KG1 (cell line): Measurements from ENCODE around the gene SDHAF1.
A peak's percentile ranks its signal among the peaks of the same experiment; 100 is the strongest.
"Not testable (repeated sequence)": the region's sequence is repeated elsewhere in the genome, so short reads cannot be mapped to it uniquely, and the experiment has no call there.

Source experiments
- DNase-seq: peaks from one replicate; lab custom pipeline; 2025; lab: John Stamatoyannopoulos, UW

SDHAF1 gene, protein sequence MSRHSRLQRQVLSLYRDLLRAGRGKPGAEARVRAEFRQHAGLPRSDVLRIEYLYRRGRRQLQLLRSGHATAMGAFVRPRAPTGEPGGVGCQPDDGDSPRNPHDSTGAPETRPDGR

DNA sequence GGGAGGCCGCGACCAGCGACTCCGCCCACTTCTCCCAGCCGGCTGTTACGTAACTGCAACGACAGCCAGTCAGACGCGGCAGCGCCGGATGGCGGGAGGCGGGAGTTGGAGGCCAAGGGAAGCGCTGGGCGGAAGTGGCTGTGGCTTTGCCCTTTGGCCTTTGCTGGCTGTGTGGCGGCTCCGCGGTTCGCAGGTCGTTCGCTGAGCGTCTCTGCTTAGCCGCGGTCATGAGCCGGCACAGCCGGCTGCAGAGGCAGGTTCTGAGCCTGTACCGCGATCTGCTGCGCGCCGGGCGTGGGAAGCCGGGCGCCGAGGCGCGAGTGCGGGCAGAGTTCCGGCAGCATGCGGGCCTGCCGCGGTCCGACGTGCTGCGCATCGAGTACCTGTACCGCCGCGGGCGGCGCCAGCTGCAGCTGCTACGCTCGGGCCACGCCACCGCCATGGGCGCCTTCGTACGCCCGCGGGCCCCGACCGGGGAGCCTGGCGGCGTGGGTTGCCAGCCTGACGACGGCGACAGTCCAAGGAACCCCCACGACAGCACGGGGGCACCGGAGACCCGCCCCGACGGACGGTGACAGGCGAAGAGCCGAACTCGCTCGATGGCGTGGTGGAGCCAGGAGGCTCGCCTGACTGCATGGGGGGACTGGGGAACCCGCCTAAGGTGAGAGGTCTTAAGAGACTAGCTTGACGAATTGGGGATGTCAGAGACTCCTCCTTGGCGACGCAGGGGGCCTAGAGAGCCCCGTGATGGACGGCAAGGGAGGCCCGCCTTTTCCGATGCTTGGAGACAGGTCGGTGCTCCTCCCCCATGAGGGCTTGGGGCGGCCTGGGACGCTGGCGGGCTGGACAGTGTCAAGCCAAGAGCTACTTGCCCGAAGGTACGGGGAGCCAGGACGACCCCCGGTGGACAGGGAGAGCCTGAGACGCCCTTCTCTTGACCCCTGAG, at the start of gene SDHAF1:
TSS of gene SDHAF1 (plus strand) at position 141 of the 946 bp plus-strand sequence. CDS start at position 228, 87 bp downstream.
- peak; percentile 84 for DNase-seq

DNA sequence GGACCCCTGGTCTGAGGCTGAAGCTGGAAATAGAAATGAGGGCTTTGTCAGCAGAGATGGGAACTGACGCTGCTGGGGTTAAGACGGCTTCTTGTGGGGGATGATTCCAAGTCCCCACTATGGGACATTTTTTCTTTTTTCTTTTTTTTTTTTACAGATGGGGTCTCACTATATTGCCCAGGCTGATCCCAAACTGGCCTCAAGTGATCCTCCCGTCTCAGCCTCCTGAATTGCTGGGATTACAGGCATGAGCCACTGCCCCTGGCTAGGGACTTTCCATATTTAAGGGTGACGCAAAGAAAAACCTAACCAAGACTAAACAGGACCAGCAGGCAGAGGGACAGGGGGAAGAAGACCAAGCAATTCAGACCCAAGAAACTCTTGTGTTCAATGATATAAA, 48.8 kb upstream of the SDHAF1 start:
- DNase-seq, result no peak

DNA sequence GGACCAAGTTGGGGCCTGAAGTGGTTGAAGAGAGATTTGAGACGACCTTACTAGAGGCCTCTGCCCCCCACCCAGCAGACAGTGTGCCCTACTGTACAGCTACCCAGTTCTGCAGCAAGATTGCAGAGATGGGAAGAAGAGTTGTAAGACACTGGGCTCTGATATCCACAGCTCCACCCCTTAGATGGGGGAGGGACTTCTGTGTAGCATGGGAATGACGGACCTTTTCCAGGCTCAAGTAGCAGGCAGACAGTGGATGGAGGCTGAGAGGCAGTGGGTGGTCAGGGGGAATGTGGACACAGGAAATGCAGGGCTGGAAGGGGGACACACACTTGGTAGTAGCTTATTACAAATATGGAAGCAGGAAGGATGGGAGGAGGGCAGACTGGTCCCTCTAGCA, 45.9 kb upstream of the SDHAF1 start:
- no peak for DNase-seq

DNA sequence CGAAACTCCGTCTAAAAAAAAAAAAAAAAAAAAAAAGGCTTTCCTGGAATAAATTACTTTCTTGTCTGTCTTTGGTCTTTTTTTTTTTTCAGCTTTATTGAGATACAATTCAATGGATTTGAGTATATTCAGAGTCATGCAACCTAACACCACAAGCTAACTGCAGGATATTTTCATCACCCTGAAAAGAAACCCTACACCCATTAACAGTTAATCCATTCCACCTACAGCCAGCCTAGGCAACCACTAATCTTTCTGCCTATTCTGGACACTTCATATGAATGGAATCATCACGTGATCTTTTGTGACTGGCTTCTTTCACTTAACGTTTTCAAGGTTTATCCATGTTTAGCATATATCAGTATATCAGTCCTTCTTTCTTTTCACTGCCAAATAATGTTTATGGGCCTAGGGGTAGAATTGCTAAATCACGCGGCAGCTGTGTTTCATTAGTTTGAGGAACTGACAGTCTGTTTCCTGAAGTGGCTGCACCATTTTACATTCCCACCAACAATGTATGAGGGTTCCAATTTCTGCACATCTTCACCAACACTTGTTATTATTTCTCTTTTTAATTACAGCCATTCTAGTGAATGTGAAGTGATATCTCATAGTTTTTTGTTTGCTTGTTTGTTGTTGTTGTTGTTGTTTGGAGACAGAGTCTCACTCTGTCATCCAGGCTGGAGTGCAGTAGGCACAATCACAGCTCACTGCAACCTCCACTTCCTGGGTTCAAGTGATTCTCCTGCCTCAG, 38.9 kb upstream of the SDHAF1 start:
- no peak for DNase-seq

DNA sequence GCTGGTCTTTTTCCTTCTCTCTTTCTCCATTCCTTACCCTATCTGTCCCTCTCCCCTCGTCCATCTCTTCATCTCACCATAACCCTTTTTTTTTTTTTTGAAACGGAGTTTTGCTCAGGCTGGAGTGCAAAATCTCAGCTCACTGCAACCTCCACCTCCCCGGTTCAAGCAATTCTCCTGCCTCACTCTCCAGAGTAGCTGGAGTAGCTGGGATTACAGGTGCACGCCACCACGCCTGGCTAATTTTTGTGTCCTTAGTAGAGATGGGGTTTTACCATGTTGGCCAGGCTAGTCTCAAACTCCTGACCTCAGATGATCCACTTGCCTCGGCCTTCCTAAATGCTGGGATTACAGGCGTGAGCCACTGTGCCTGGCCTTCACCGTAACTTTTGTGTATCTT, 37.6 kb upstream of the SDHAF1 start:
- not testable (repeated sequence) for DNase-seq

DNA sequence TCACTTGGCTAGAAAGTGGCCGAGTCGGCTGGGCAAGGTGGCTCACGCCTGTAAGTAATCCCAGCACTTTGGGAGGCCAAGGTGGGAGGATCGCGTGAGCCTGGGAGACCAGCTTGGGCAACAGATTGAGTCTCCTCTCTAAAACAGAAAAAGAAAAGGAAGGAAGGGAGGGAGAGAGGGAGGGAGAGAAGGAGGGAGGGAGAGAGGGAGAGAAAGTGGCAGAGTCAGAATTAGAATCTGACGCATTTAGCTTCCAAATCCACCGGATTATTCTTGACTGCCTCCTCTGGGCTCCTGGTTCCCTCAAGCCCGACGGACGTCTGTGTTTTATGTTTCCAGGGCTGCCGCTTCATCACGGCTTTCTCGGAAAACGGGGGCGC, 36.3 kb upstream of the SDHAF1 start:
- no peak for DNase-seq

DNA sequence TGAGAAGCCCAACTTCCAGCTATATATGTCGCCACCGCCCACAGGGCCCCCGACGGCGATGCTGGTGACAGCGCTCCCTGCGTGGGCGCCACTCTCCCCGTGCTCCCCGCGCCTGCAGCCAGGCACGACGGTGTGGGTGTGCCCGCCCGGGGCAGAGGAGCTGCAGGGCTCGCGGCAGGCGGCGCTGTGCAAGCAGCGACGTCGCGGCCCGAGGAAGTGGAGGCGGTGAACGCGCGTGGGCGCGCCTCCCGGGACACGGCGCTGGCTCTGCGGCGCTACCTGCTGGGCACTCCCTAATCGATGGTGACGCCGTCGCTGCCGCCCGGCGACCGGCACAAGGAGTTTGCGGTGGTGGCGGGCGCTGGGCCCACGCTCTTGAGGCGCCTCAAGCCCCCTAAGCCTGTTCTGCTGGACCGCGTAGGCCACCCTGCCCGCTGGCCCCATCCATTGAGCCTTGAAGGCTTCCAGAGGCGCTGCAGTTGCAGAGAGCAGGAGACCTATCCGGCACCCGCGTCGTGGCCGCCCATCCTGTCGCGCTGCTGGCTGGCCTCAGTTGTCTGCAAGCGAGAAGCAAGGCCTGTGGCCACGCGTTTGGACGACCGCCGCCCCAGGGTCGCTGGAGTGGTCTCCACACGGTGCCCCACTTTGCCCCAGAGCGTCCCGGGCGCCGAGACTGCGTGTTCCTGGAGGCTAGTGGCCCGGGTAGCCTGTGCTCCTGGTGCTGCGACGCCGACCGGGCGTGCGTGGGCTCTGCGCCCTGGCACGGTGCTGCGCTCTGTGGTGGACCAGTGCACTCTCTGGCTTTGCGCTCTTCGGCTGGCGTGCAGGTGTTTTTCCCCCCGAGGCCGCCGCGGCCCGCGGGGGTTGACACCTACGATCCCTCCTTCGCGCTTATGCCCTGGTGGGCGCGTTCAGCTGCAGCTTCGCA, 35.7 kb upstream of the SDHAF1 start:
- no peak for DNase-seq

DNA sequence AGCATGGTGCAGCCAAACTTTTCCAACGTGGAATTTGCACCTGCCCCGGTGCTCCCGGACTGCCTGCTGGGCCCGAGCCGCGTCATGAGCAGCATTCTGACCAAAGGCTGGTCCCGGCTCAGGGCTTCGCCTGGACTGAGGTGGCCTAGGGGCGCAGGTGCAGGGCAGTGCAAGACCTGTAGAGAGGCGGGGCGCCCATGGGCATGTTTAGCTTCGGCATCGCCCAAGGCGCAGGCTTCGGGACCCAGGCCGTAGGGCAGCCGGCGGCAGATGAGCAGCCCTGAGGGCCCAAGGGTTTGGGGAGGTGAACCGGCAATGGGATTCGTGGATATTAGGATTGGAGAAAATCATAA, 35.0 kb upstream of the SDHAF1 start:
- DNase-seq, result no peak

DNA sequence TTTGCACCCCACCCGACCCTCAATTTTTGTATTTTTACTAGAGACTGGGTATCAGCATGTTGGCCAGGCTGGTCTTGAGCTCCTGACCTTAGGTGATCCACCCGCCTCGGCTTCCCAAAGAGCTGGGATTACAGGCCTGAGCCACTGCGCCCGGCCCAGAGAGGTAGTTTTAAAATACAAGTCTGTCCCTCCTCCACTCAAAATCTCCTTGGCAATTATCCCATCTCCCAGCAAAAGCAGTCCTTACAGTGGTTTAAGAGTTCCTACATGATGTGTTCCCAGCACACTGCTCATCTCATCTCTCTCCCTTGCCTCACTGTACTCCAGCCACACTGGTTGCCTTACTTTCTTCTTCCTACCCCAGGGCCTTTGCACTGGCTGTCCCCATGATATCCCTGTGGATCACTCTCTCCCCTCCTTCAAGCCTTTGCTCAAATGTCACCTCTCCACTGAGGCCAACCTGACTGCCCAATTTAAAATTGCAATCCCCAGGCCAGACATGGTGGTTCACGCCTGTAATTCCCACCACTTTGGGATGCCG, 34.5 kb upstream of the SDHAF1 start:
- DNase-seq, result no peak

DNA sequence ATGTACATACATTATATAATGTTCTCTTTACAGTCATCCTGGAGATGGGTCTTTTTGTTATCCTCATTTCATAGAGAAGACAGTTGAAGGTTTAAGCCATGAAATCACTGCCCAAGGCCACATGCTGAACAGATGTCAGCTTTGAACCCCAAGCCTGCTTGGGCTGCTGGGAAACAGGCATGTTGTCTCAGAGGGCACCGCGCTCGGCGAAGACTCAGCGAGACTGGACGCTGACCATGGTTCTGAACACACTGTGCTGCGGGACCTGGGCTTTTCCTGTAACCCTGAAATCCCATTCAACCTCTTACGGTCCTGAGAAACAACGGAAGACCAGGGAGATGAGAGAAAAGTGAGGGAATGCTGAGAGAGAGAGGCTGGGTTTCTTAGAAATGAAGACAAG, 31.5 kb upstream of the SDHAF1 start:
- DNase-seq, result no peak

DNA sequence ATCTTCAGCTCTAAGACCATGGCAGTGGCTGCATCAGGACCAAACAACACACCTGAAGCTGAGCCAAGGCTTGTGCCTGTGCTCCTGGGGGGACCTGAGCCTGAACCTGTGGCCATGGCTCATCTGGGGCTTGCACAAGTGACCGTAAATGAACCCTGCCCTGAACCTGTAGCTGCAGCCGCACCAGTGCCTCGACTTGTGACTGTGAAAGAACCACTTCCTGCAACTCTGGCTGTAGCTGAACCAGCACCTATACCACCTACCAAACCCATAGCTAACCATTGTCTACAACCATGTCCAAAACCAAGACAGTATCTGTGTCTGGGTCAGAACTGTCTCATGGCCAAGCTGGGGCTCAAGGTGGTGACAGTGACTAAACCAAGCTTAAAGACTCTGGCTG, 28.2 kb upstream of the SDHAF1 start:
- DNase-seq, result no peak

DNA sequence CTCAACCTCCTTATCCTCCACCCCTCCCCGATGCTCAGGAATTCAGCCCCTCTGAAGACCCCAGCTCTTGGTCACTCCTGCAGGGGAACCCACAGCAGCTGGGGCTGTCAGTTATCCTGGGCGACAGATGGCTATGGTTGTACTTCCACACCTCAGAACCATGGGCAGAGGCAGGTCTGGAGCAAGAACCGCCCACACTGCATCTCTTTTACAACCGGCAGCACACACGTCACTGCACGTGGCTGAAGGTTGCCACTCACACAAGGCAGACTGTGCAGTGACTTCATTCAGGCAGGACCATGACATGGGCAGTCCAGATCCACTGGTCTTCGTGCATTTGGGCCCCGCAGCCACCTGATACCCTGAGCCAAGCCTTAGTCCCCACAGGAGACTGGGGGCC, 21.5 kb upstream of the SDHAF1 start:
- no peak for DNase-seq

DNA sequence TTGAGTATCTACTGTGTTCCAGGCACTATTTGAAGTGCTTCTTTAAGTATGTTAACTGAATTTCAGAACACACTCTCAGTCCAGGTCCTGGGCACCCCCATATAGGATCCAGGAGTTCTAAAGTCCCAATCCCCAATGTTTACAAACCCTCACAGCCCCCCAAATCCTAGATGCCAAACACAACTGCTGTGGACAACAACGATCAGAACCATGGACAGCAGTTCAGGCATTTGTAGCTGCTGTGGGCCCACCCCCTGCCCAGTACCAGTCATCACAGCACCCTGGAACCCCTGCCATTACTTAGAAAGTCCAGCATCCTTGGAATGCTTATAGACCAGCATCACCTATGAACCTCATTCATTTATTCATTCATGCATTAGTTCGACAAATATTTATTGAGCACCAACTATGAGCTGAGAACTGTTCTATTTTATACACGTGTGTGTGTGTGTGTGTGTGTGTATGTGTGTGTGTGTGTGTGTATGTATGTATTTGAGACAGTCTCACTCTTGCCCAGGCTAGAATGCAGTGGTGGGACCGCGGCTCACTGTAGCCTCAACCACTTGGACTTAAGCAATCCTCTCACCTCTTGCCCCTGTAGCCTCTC, 19.3 kb upstream of the SDHAF1 start:
- no peak for DNase-seq

DNA sequence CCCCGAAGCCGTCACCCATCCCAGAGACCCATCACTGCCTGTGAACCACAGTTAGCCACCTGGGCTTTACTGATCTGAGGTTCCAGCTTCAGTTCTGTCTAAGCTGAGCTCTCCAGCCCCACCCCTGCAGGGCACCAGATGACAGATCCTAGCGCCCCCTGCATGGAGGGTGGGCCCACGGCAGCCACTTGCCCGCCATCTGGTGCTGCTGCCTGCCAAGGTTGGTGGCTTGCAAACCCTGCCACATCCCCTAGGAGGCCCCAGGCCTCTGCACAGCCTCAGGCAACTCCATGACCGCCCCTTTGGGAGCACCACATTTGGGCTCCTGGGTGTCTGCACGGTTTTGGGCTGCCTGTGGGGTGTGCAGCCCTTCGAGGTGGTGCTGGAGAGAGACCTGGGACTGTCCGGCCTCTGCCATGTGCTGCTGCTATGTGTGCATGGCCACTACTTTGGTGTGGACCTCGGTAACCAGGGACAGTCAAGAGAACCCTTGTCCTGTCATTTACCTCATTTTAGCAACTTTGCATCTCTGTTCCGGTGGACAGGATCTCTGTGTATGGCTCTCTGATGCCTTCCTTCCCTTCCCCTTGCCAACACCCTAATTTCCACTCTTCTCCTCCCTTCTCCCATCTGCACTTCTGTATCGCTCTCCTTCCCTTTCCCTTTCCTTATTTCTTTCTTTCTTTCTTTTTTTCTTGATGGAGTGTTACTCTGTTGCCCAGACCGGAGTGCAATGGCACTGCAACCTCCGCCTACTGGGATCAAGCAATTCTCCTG, 17.4 kb upstream of the SDHAF1 start:
- no peak for DNase-seq

DNA sequence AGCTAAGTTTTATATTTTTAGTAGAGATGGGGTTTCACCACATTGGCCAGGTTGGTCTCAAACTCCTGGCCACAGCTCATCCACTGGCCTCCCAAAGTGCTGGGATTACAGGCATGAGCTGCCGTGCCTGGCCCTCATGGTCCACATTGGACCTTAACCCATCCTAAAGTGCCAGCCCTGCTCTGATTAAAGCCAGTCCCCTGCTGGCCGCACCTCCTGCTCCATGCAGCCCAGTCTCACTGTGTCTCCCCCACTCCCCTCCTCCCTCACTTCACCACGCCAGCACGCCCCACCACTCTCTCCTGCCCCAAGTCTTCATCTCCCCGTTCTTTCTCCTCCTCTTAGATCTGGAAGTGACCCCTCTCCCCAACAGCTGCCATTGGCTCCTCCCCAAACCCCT, 16.7 kb upstream of the SDHAF1 start:
- no peak for DNase-seq

DNA sequence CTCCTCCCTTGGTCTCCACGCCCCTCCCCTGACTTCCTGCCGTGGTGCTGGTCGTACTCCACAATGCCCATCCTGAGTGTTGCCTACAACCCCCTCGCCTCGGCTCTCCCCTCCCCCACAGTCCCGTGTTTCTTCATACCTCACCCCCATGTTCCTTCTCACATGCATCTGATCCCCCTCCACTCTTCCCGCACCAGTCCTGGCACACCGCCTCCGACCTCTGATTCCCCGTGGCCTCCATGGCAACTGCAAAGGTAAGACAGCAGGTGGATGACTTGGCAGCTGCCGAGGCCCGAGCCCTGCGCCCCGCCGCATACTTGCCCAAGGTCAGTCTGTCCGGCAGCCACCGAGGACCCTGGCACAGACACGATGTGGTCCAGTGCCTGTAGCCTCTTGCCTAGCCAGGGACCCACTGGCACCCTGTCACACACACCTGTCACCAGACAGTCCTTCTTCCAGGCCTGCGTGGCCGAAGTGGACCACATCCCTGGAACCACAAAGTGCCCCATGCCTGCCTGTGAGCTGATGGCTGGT, 16.1 kb upstream of the SDHAF1 start:
- DNase-seq, result no peak

DNA sequence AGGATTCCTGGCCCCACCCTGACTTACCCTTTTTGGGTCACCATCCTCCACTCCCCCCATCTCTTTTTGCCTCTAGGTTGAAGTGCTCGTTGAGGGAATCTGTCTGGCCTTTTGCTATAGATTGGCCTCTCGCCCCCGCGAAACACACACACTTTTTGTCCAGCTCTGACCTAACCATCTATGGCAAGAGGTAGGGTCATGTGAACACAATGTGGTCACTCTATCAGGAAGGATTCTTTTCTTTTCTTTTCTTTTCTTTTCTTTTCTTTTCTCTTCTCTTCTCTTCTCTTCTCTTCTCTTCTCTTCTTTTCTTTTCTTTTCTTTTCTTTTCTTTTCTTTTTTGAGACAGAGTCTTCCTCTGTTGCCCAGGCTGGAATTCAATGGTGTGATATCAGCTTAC, 14.0 kb upstream of the SDHAF1 start:
- DNase-seq, result not testable (repeated sequence)

DNA sequence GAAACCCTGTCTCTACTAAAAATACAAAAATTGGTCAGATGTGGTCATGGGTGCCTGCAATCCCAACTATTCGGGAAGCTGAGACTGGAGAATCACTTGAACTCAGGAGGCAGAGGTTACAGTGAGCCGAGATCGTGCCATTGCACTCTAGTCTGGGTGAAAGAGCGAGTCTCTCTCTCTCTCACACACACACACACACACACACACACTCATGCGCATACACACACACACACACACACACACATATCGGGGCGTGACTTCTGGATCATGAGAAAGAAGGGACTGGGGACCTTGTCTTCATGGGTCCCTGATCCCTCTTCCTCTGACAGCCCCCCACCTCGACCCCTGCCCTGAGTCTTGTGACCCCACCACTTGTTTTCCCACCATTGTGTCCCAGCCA, 11.8 kb upstream of the SDHAF1 start:
- DNase-seq, result no peak

DNA sequence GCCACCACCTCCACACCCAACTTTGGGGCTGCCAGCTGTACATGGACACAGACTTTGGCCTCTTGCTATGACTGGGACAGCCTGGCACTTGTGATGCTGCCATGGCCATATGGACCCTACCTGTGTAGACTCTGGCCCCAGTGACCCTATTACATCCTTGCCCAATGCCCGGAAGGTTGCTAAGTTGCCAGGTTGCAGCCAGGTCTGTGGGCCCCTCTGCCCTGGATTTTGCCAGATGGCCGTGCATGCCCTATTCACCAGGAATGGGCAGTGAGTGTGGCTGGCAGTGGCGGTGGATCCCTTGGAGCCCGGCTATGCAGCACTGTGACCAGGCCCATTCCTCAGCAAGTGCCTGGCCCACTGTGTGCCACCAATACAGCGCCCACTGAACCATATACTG, 8.9 kb upstream of the SDHAF1 start:
- no peak for DNase-seq
